22Rv1 (cell line): ENCODE data around the gene USP12.

Experiments used
- CTCF ChIP-seq: fragments of 450-650 bp; IDR thresholded peaks from 2 replicates; pipeline ENCODE4 v1.5.1; 2017; ENCODE audit warnings: mild to moderate bottlenecking
- ZFX ChIP-seq: fragments of 450-650 bp; IDR thresholded peaks from 2 replicates; pipeline ENCODE4 v1.6.1; 2017; ENCODE audit warnings: antibody characterized with exemption, borderline replicate concordance

- TF ChIP-seq CTCF (no peak), ZFX (no peak)
Observed at GRCh38 chr13:27043013-27043412, 128.6 kb downstream of the USP12 start.
